Pons (tissue), 1 donor: ENCODE measurements around the gene ADD3.
"Not testable (repeated sequence)": the region's sequence is repeated elsewhere in the genome, so short reads cannot be mapped to it uniquely, and the experiment has no call there.

Source experiments
- DNase-seq: peaks from one replicate; pipeline ENCODE4 v3.0.0-alpha.2; 2016; ENCODE audit warnings: low spot score

The ADD3 gene

GRCh38 chr10:110033701-110034235 is 26.0 kb downstream of the ADD3 start:
- peak; percentile 59 for DNase-seq

- DNase-seq, result no peak
Measured at GRCh38 chr10:110034596-110034995, 26.8 kb downstream of the ADD3 start.

- DNase-seq, result no peak
Measured at GRCh38 chr10:110035070-110035921, 27.5 kb downstream of the ADD3 start.

GRCh38 chr10:110036640-110037039 is 28.9 kb downstream of the ADD3 start:
- DNase-seq, result no peak

GRCh38 chr10:110039254-110039653 is 31.5 kb downstream of the ADD3 start:
- DNase-seq, result no peak

- DNase-seq, result no peak
Measured at GRCh38 chr10:110040108-110040507, 32.3 kb downstream of the ADD3 start.

GRCh38 chr10:110040767-110041478 is 33.1 kb downstream of the ADD3 start:
- DNase-seq, result no peak

GRCh38 chr10:110041479-110041829 is 33.7 kb downstream of the ADD3 start:
- DNase-seq, result no peak

GRCh38 chr10:110042181-110042580 is 34.4 kb downstream of the ADD3 start:
- no peak for DNase-seq

GRCh38 chr10:110042891-110043290 is 35.1 kb downstream of the ADD3 start:
- DNase-seq, result no peak

GRCh38 chr10:110044681-110045080 is 36.9 kb downstream of the ADD3 start:
- DNase-seq, result no peak

- no peak for DNase-seq
Measured at GRCh38 chr10:110045772-110046171, 38.0 kb downstream of the ADD3 start.

- not testable (repeated sequence) for DNase-seq
Measured at GRCh38 chr10:110048145-110048544, 40.4 kb downstream of the ADD3 start.

GRCh38 chr10:110048781-110049180 is 41.0 kb downstream of the ADD3 start:
- DNase-seq, result no peak

GRCh38 chr10:110049889-110050591 is 42.3 kb downstream of the ADD3 start:
- not testable (repeated sequence) for DNase-seq

GRCh38 chr10:110051487-110051886 is 43.7 kb downstream of the ADD3 start:
- DNase-seq, result no peak

- no peak for DNase-seq
Measured at GRCh38 chr10:110052916-110053315, 45.1 kb downstream of the ADD3 start.

- no peak for DNase-seq
Measured at GRCh38 chr10:110056822-110057221, 49.0 kb downstream of the ADD3 start.

- no peak for DNase-seq
Measured at GRCh38 chr10:110057456-110057855, 49.7 kb downstream of the ADD3 start.

- no peak for DNase-seq
Measured at GRCh38 chr10:110058212-110058611, 50.4 kb downstream of the ADD3 start.

GRCh38 chr10:110059925-110060324 is 52.1 kb downstream of the ADD3 start:
- no peak for DNase-seq

- no peak for DNase-seq
Measured at GRCh38 chr10:110061687-110062086, 53.9 kb downstream of the ADD3 start.

GRCh38 chr10:110065269-110065668 is 57.5 kb downstream of the ADD3 start:
- DNase-seq, result no peak
